PC-9 (cell line): Measurements from ENCODE around the gene ADORA2B. TPM values are rescaled to one million over a fixed set of nuclear protein-coding genes. Genes with fewer than 3 reads are reported as not detected.
A peak's percentile ranks its signal among the peaks of the same experiment; 100 is the strongest.

ENCODE experiments used
- BruUV-seq: library from RNA; stranded (reverse); fragments of 400-500 nt; replicated peaks from 2 replicates; lab custom pipeline; 2021; lab: Mats Ljungman, UMichigan
- CTCF ChIA-PET: fragments of 300-600 bp; sonication (Branson Sonifier 250); formaldehyde crosslinking; loops from one replicate; lab custom pipeline; 2022; ENCODE audit warnings: antibody characterized with exemption; lab: Charles Lee
- POLR2A ChIA-PET: fragments of 300-600 bp; sonication (Branson Sonifier 250); formaldehyde crosslinking; loops from one replicate; lab custom pipeline; 2022; ENCODE audit warnings: antibody characterized with exemption; ENCODE audit not compliant: unreplicated experiment; lab: Charles Lee
- DNase-seq, 2 experiments: peaks; one replicate each; pipeline versions ENCODE4 v3.0.0 to v3.0.0-alpha.2; 2015 to 2022; ENCODE audit warnings: mixed read lengths in 1 of 2
- H2AFZ ChIP-seq: fragments of 200-600 bp; sonication (generic); 2 replicates; pipeline ENCODE4 v1.8.1; 2017; ENCODE audit warnings: antibody characterized with exemption
- H3F3A ChIP-seq: fragments of 200-600 bp; sonication (generic); 2 replicates; pipeline ENCODE4 v1.8.1; 2017; ENCODE audit warnings: antibody characterized with exemption, mild to moderate bottlenecking, low read depth; ENCODE audit not compliant: insufficient read depth
- H3K27ac ChIP-seq: fragments of 200-600 bp; sonication (generic); 2 replicates; pipeline ENCODE4 v1.6.1; 2016; ENCODE audit warnings: mixed run types
- H3K27me3 ChIP-seq: fragments of 200-600 bp; sonication (generic); 2 replicates; pipeline ENCODE4 v1.6.1; 2016; ENCODE audit warnings: low read depth, mixed run types; ENCODE audit not compliant: insufficient read depth
- H3K36me3 ChIP-seq: fragments of 200-600 bp; sonication (generic); 2 replicates; pipeline ENCODE4 v1.6.1; 2016; ENCODE audit warnings: low read depth, mixed run types
- H3K4me1 ChIP-seq: fragments of 200-600 bp; sonication (generic); replicated peaks from 2 replicates; pipeline ENCODE4 v1.6.1; 2016; ENCODE audit warnings: mixed run types; ENCODE audit not compliant: insufficient read depth
- H3K4me2 ChIP-seq: fragments of 200-600 bp; sonication (generic); 2 replicates; pipeline ENCODE4 v1.6.1; 2017; ENCODE audit warnings: mixed run types
- H3K4me3 ChIP-seq: fragments of 200-600 bp; sonication (generic); 2 replicates; pipeline ENCODE4 v1.6.1; 2016; ENCODE audit warnings: mixed run types
- H3K79me2 ChIP-seq: fragments of 200-600 bp; sonication (generic); 2 replicates; pipeline ENCODE4 v1.6.1; 2017; ENCODE audit warnings: low read depth, mixed run types
- H3K9me2 ChIP-seq: fragments of 200-600 bp; sonication (generic); 2 replicates; pipeline ENCODE4 v1.8.1; 2017; ENCODE audit warnings: mild to moderate bottlenecking; ENCODE audit not compliant: insufficient read depth
- H3K9me3 ChIP-seq: fragments of 200-600 bp; sonication (generic); 2 replicates; pipeline ENCODE4 v1.8.1; 2016; ENCODE audit warnings: low read depth; ENCODE audit not compliant: insufficient read depth
- H4K20me1 ChIP-seq: fragments of 200-600 bp; sonication (generic); 2 replicates; pipeline ENCODE4 v1.8.1; 2017; ENCODE audit not compliant: insufficient read depth
- EZH2 ChIP-seq: fragments of 200-600 bp; sonication (generic); IDR thresholded peaks from 2 replicates; pipeline ENCODE4 v1.8.0; 2017; ENCODE audit warnings: antibody characterized with exemption, low read depth
- intact Hi-C: fragments of 100-400 bp; cut with micrococcal nuclease; formaldehyde crosslinking; loops from one replicate; pipeline ENCODE4 v1.10.0; 2022; ENCODE audit not compliant: unreplicated experiment
- total RNA-seq: library from RNA; stranded (reverse); gene quantifications from 2 replicates; pipeline ENCODE4 v1.2.3, GENCODE V29; 2021
- TF ChIP-seq, protein P1 (sequence below): fragments of 200-600 bp; sonication (generic); conservative IDR thresholded peaks from 2 replicates; pipeline ENCODE4 v1.6.1; 2017; ENCODE audit warnings: mixed run types, antibody characterized with exemption, mild to moderate bottlenecking, moderate library complexity

The ADORA2B gene
- total RNA-seq, 1 experiment from 2014 or later: 42.7 TPM

DNA sequence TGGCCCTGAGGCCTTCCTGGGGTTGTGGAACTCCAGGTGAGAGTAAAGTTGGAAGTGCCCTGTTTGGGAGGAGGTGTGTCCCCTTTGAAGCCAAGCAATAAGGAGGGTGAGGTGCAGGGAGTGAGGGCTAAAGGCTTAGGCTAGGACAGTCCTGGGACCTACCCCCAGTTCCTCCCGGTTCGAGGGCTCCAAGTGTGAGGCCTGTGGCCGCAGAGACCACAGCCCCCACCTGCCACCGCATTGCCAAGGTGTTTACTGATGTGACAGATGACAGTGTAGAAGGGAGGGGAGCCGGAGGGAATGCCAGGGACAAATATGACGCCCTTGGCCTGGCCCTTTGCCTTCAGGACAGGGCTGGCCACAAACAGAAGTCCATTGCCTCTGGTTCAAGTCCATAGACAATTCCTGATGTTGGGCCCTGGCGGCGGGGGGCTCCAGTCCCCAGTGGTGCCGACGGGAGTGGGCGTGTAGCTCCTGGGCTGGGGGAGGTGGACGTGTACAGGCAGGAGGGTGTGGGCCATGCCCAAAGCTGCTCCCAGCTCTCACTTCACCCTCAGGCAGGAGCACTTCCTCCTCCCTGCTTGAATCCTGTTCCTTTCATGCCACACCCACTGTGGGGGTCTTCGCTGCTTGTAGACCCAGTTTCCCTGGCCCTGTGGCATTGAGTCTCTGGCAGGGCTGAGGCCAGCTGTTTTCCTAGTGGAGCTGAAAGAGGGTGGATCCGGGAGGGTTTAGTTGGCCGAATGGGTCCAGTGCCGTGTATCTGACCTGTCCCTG is 3.2 kb downstream of the ADORA2B start:
- Histone ChIP-seq H3K4me2 (peak overlapping the region; percentile 96), H2AFZ (no peak overlapping the region), H3K4me3 (peak overlapping the region; percentile 91), H3K36me3 (0 out of 2 replicates have a peak, but pooled peaks cover 7% of the 10 kb centered on the region), H3K27me3 (no peaks in the 10 kb centered on the region), H3K27ac (peak overlapping the region; percentile 92), H4K20me1 (no peaks in the 10 kb centered on the region), H3K9me3 (no peaks in the 10 kb centered on the region), H3K79me2 (peaks cover 79% of the 10 kb centered on the region), H3F3A (peaks cover 19% of the 10 kb centered on the region; the same call in 1 of the 2 replicates), H3K9me2 (no peaks in the 10 kb centered on the region), H3K4me1 (peaks cover 15% of the 10 kb centered on the region)
- TF ChIP-seq, protein P1, sequence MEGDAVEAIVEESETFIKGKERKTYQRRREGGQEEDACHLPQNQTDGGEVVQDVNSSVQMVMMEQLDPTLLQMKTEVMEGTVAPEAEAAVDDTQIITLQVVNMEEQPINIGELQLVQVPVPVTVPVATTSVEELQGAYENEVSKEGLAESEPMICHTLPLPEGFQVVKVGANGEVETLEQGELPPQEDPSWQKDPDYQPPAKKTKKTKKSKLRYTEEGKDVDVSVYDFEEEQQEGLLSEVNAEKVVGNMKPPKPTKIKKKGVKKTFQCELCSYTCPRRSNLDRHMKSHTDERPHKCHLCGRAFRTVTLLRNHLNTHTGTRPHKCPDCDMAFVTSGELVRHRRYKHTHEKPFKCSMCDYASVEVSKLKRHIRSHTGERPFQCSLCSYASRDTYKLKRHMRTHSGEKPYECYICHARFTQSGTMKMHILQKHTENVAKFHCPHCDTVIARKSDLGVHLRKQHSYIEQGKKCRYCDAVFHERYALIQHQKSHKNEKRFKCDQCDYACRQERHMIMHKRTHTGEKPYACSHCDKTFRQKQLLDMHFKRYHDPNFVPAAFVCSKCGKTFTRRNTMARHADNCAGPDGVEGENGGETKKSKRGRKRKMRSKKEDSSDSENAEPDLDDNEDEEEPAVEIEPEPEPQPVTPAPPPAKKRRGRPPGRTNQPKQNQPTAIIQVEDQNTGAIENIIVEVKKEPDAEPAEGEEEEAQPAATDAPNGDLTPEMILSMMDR: no peak
- DNase-seq: peak; percentile 72 to 81
- ChIA-PET POLR2A (interaction anchor here (0.7 to 1.0 kb wide), 2 partner anchors 11 to 293 kb away, joined by 7 read pairs; no protein-coding TSS in a partner anchor), CTCF (interaction anchor here (0.5 to 1.0 kb wide), 2 partner anchors 9 to 37 kb away, joined by 3 read pairs; no protein-coding TSS in a partner anchor)
- intact Hi-C loops: loop anchor here (1.0 to 2.0 kb wide), 6 partner anchors 9 to 297 kb away; no protein-coding TSS in a partner anchor
- BruUV-seq: no TSS peak

- TF ChIP-seq EZH2: no peak
- TF ChIP-seq, protein P1: no peak
- CTCF ChIA-PET: no interaction called here
- 0 out of 2 replicates have a peak overlapping the region, but pooled peaks have one; percentile 23 for H3K27ac ChIP-seq
- peaks cover 98% of the 10 kb centered on the region for H3K79me2 ChIP-seq
- no peak overlapping the region for H2AFZ ChIP-seq
- no peaks in the 10 kb centered on the region for H4K20me1 ChIP-seq
- H3K4me2 ChIP-seq: no peak overlapping the region
- no TSS peak for BruUV-seq
- POLR2A ChIA-PET: no interaction called here
- peaks cover 40% of the 10 kb centered on the region for H3K4me1 ChIP-seq
- 0 out of 2 replicates have a peak, but pooled peaks cover 7% of the 10 kb centered on the region for H3K36me3 ChIP-seq
- peaks cover 37% of the 10 kb centered on the region; the same call in 1 of the 2 replicates for H3F3A ChIP-seq
- H3K27me3 ChIP-seq: no peaks in the 10 kb centered on the region
- no peaks in the 10 kb centered on the region for H3K9me3 ChIP-seq
- H3K9me2 ChIP-seq: no peaks in the 10 kb centered on the region
- intact Hi-C loops: no loop called here
- H3K4me3 ChIP-seq: no peak overlapping the region
- DNase-seq: no peak
These were observed 6.6 kb downstream of the ADORA2B start for GRCh38 chr17:15951368-15952047.

- Histone ChIP-seq H4K20me1 (no peaks in the 10 kb centered on the region), H3K79me2 (peaks cover 98% of the 10 kb centered on the region), H3K27ac (no peak overlapping the region), H3K36me3 (0 out of 2 replicates have a peak, but pooled peaks cover 7% of the 10 kb centered on the region), H3K9me3 (no peaks in the 10 kb centered on the region), H3K4me2 (no peak overlapping the region), H2AFZ (no peak overlapping the region), H3K27me3 (no peaks in the 10 kb centered on the region), H3K9me2 (no peaks in the 10 kb centered on the region), H3K4me3 (no peak overlapping the region), H3F3A (peaks cover 43% of the 10 kb centered on the region; the same call in 1 of the 2 replicates), H3K4me1 (peaks cover 45% of the 10 kb centered on the region)
- intact Hi-C loops: no loop called here
- ChIA-PET CTCF (no interaction called here), POLR2A (no interaction called here)
- BruUV-seq: no TSS peak
- TF ChIP-seq, protein P1: no peak
- no peak for TF ChIP-seq EZH2
- no peak for DNase-seq
These were observed 7.2 kb downstream of the ADORA2B start for GRCh38 chr17:15952048-15952532.
